GM06990 (cell line): ENCODE results near the gene CCDC28B.
A peak's percentile ranks its signal among the peaks of the same experiment; 100 is the strongest.

Experiments
- DNase-seq: peaks from one replicate; pipeline ENCODE4 v3.0.0-alpha.2; 2011; ENCODE audit not compliant: insufficient read length; ENCODE audit errors: extremely low read depth
- H3K27me3 ChIP-seq: replicated peaks from 2 replicates; pipeline ENCODE4 v1.6.0; 2011; ENCODE audit warnings: low read length; ENCODE audit not compliant: control insufficient read depth, insufficient read depth
- H3K36me3 ChIP-seq: 2 replicates; pipeline ENCODE4 v1.5.1; 2011; ENCODE audit warnings: low read length; ENCODE audit not compliant: control insufficient read depth, insufficient read depth
- H3K4me3 ChIP-seq: replicated peaks from 2 replicates; pipeline ENCODE4 v1.5.1; 2011; ENCODE audit warnings: low read depth, mild to moderate bottlenecking, control low read depth, low read length
- TF ChIP-seq, protein P1 (sequence below): IDR thresholded peaks from 2 replicates; pipeline ENCODE4 v1.5.1; 2011; ENCODE audit warnings: low read length, control low read depth, mild to moderate bottlenecking, inconsistent platforms; ENCODE audit not compliant: insufficient read depth, poor library complexity, severe bottlenecking

Gene CCDC28B

DNA sequence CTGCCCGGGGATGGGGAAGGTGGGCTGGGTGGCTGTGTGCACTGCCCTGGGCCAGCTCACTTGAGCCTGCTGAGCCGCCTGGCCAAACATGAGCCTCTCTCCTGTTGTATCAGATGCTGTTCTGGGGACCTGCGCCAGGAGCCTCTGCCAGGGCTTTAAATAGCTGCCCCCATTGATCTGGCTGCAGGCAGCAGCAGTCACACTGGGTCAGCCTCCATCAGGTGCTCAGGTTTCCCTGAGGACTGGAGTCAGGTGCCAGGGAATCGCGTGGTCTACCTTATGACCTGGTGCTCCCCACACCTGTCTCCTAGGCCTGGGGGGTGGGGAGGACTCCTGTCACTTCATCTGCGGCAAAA, 700 bp upstream of the CCDC28B start:
- Histone ChIP-seq H3K4me3 (peak overlapping the region; percentile 68), H3K27me3 (no peaks in the 10 kb centered on the region), H3K36me3 (peaks cover 29% of the 10 kb centered on the region)
- TF ChIP-seq, protein P1, sequence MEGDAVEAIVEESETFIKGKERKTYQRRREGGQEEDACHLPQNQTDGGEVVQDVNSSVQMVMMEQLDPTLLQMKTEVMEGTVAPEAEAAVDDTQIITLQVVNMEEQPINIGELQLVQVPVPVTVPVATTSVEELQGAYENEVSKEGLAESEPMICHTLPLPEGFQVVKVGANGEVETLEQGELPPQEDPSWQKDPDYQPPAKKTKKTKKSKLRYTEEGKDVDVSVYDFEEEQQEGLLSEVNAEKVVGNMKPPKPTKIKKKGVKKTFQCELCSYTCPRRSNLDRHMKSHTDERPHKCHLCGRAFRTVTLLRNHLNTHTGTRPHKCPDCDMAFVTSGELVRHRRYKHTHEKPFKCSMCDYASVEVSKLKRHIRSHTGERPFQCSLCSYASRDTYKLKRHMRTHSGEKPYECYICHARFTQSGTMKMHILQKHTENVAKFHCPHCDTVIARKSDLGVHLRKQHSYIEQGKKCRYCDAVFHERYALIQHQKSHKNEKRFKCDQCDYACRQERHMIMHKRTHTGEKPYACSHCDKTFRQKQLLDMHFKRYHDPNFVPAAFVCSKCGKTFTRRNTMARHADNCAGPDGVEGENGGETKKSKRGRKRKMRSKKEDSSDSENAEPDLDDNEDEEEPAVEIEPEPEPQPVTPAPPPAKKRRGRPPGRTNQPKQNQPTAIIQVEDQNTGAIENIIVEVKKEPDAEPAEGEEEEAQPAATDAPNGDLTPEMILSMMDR = no peak
- no peak for DNase-seq

- TF ChIP-seq, protein P1 = peak; percentile 18
- H3K27me3 ChIP-seq = no peaks in the 10 kb centered on the region
- peak overlapping the region; percentile 68 for H3K4me3 ChIP-seq
- DNase-seq = peak; percentile 77
- peaks cover 15% of the 10 kb centered on the region for H3K36me3 ChIP-seq
Observed at GRCh38 chr1:32201011-32201855, 838 bp downstream of the CCDC28B start.

DNA sequence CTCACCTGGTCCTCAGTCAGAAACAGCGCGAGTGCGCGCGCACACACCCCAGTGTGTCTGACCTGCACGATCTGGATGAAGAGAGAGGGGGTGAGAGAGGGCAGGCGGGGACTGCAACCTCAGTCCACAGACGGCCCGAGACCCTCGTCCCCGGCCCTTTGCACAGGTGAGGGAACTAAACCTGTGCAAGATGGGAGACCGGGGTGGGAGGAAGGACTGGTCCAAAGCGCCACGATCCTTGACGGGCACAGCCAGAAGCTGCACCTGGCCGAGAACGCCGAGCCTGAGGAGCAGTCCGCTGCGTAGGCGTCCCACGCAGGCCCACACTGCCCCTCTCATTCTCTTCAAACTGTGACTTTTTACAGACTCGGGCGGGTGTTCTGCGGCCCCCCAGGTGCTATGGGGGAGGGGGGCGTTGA, 4.6 kb downstream of the CCDC28B start:
- TF ChIP-seq, protein P1 = no peak
- no peaks in the 10 kb centered on the region for H3K27me3 ChIP-seq
- no peak overlapping the region for H3K4me3 ChIP-seq
- no peak for DNase-seq
- H3K36me3 ChIP-seq = peaks cover 8% of the 10 kb centered on the region

GRCh38 chr1:32205401-32206370, 5.3 kb downstream of the CCDC28B start, which contains the start of gene IQCC:
IQCC (plus strand) TSS chr1:32205671; CDS start chr1:32205682, 11 bp downstream.
- Histone ChIP-seq H3K4me3 (peak within 1 kb of the TSS; percentile 79), H3K27me3 (no peaks in the 10 kb centered on the region), H3K36me3 (peaks cover 8% of the 10 kb centered on the region)
- TF ChIP-seq, protein P1 = no peak
- peak; percentile 87 for DNase-seq

GRCh38 chr1:32208469-32208868, 8.1 kb downstream of the CCDC28B start:
- H3K27me3 ChIP-seq = no peaks in the 10 kb centered on the region
- TF ChIP-seq, protein P1 = no peak
- DNase-seq = no peak

More at GRCh38 chr1:32208469-32208868, 8.1 kb downstream of the CCDC28B start:
- Histone ChIP-seq H3K36me3 (peaks cover 9% of the 10 kb centered on the region), H3K4me3 (no peak overlapping the region)
